NB4 (cell line): ENCODE measurements around the gene MEGF6.

Experiments used
- DNase-seq: peaks from one replicate; pipeline ENCODE4 v3.0.0; 2010; ENCODE audit warnings: low read depth
- H3K4me3 ChIP-seq: one replicate; pipeline ENCODE4 v1.5.1; 2011; ENCODE audit warnings: mild to moderate bottlenecking, low read depth, low read length, moderate library complexity
- CTCF ChIP-seq: IDR thresholded peaks from one replicate; pipeline ENCODE4 v1.5.1; 2012; ENCODE audit warnings: low read depth, low read length
- MAX ChIP-seq: IDR thresholded peaks from 2 replicates; pipeline ENCODE4 v1.6.1; 2011; ENCODE audit warnings: low read depth, low read length
- MYC ChIP-seq: IDR thresholded peaks from 2 replicates; pipeline ENCODE4 v1.6.1; 2011; ENCODE audit warnings: low read depth, low read length
- POLR2A ChIP-seq: IDR thresholded peaks from 2 replicates; pipeline ENCODE4 v1.6.1; 2011; ENCODE audit warnings: mild to moderate bottlenecking; ENCODE audit not compliant: insufficient read length; ENCODE audit errors: extremely low read depth

Gene MEGF6

GRCh38 chr1:3474421-3474820 lies 136.9 kb downstream of the MEGF6 start:
- no peak overlapping the region for H3K4me3 ChIP-seq
- no peak for DNase-seq
- TF ChIP-seq CTCF = no peak
- TF ChIP-seq POLR2A = no peak
- no peak for TF ChIP-seq MAX
- TF ChIP-seq MYC = no peak

GRCh38 chr1:3474016-3474415 lies 137.3 kb downstream of the MEGF6 start:
- H3K4me3 ChIP-seq = no peak overlapping the region
- 0 out of 2 replicates have a peak, but pooled peaks have one; percentile 40 for TF ChIP-seq MAX
- no peak for TF ChIP-seq CTCF
- no peak for DNase-seq

- peak; percentile 65 for DNase-seq
- no peak overlapping the region for H3K4me3 ChIP-seq
- no peak for TF ChIP-seq CTCF
- no peak for TF ChIP-seq MAX
- no peak for TF ChIP-seq POLR2A
- no peak for TF ChIP-seq MYC
Observed at GRCh38 chr1:3473381-3473844, 137.9 kb downstream of the MEGF6 start.

- TF ChIP-seq MYC (no peak), MAX (no peak), CTCF (no peak), POLR2A (no peak)
- H3K4me3 ChIP-seq = no peak overlapping the region
- DNase-seq = no peak
Observed at GRCh38 chr1:3472906-3473305, 138.4 kb downstream of the MEGF6 start.

- TF ChIP-seq POLR2A (no peak), CTCF (no peak), MAX (no peak), MYC (no peak)
- no peak overlapping the region for H3K4me3 ChIP-seq
Observed at GRCh38 chr1:3472088-3472850, 139.0 kb downstream of the MEGF6 start.

More at GRCh38 chr1:3472088-3472850, 139.0 kb downstream of the MEGF6 start:
- DNase-seq = no peak
